HEK293 (cell line): Measurements from ENCODE around the gene FADS1.

ENCODE experiments used
- CTCF ChIA-PET: fragments of 350-600 bp; formaldehyde crosslinking; extraction: SDS; loops from one replicate; lab custom pipeline; 2021; ENCODE audit warnings: antibody characterized with exemption; lab: Yijun Ruan, JAX
- POLR2A ChIA-PET: fragments of 300-600 bp; formaldehyde crosslinking; extraction: SDS; loops from one replicate; lab custom pipeline; 2020; ENCODE audit warnings: antibody characterized with exemption, inconsistent platforms; lab: Yijun Ruan, JAX
- H3K27ac ChIP-seq: fragments of 200-500 bp; sonication (Bioruptor generic); 2 replicates; pipeline ENCODE4 v1.5.1; 2014; ENCODE audit warnings: low read depth, low read length, control low read depth, inconsistent platforms; ENCODE audit errors: extremely low read depth
- H3K36me3 ChIP-seq, 2 experiments: fragments of 200-500 bp in 1 of 2; sonication (Bioruptor generic) in 1 of 2; 1 replicate in 1 of 2; 2 replicates in 1 of 2; pipeline ENCODE4 v1.5.1; 2014 to 2017; ENCODE audit warnings: inconsistent platforms in 2 of 2, low read length in 2 of 2; ENCODE audit not compliant: control insufficient read depth in 2 of 2, insufficient read depth in 1 of 2
- H3K4me1 ChIP-seq: fragments of 200-500 bp; sonication (Bioruptor generic); 2 replicates; pipeline ENCODE4 v1.5.1; 2014; ENCODE audit warnings: mild to moderate bottlenecking, low read length, inconsistent platforms; ENCODE audit not compliant: control insufficient read depth, insufficient read depth
- H3K4me3 ChIP-seq: 2 replicates; pipeline ENCODE4 v1.5.1; 2011; ENCODE audit warnings: low read depth, mild to moderate bottlenecking, control low read depth, low read length, moderate library complexity
- H3K9me3 ChIP-seq: fragments of 200-500 bp; sonication (Bioruptor generic); 2 replicates; pipeline ENCODE4 v1.5.1; 2014; ENCODE audit warnings: low read depth, low read length, inconsistent platforms; ENCODE audit not compliant: control insufficient read depth, insufficient read depth
- BCL11B ChIP-seq: fragments of 450-650 bp; formaldehyde crosslinking; IDR thresholded peaks from 2 replicates; pipeline ENCODE4 v1.5.1; 2016; ENCODE audit warnings: low read depth, missing biosample characterization, missing genetic modification characterization
- GLI2 ChIP-seq: fragments of 450-650 bp; formaldehyde crosslinking; IDR thresholded peaks from 2 replicates; pipeline ENCODE4; 2017; ENCODE audit warnings: missing biosample characterization, missing genetic modification characterization, low read depth, borderline replicate concordance
- MEIS1 ChIP-seq: sonication (generic); formaldehyde crosslinking; IDR thresholded peaks from 2 replicates; pipeline ENCODE4 v1.8.1; 2022; ENCODE audit warnings: missing genetic modification reagents, mild to moderate bottlenecking, borderline replicate concordance
- SCRT2 ChIP-seq: fragments of 450-650 bp; formaldehyde crosslinking; IDR thresholded peaks from 2 replicates; pipeline ENCODE4 v1.5.1; 2016; ENCODE audit warnings: missing biosample characterization, missing genetic modification characterization
- SETDB1 ChIP-seq: IDR thresholded peaks from one replicate; pipeline ENCODE4 v1.6.1; 2017; ENCODE audit warnings: mild to moderate bottlenecking, low read length, moderate library complexity, mixed read lengths; ENCODE audit not compliant: insufficient read length
- SP2 ChIP-seq: fragments of 450-650 bp; formaldehyde crosslinking; IDR thresholded peaks from 2 replicates; pipeline ENCODE4 v1.5.1; 2016; ENCODE audit warnings: missing biosample characterization, missing genetic modification characterization
- TCF7L2 ChIP-seq: IDR thresholded peaks from 2 replicates; pipeline ENCODE4 v1.6.1; 2011; ENCODE audit warnings: low read depth, mild to moderate bottlenecking, inconsistent platforms, low read length, moderate library complexity, borderline replicate concordance
- YY1 ChIP-seq: fragments of 450-650 bp; formaldehyde crosslinking; IDR thresholded peaks from 2 replicates; pipeline ENCODE4 v1.5.1; 2018; ENCODE audit warnings: missing biosample characterization, missing genetic modification characterization
- ZBTB1 ChIP-seq: fragments of 450-650 bp; formaldehyde crosslinking; IDR thresholded peaks from 2 replicates; pipeline ENCODE4 v1.5.1; 2016; ENCODE audit warnings: missing biosample characterization, missing genetic modification characterization
- ZNF140 ChIP-seq: fragments of 450-650 bp; formaldehyde crosslinking; IDR thresholded peaks from 2 replicates; pipeline ENCODE4 v1.5.1; 2016; ENCODE audit warnings: missing biosample characterization, missing genetic modification characterization
- ZNF157 ChIP-seq: fragments of 450-650 bp; formaldehyde crosslinking; IDR thresholded peaks from 2 replicates; pipeline ENCODE4 v1.5.1; 2016; ENCODE audit warnings: missing biosample characterization, missing genetic modification characterization
- ZNF184 ChIP-seq: fragments of 450-650 bp; IDR thresholded peaks from 2 replicates; pipeline ENCODE4 v1.5.1; 2018; ENCODE audit warnings: missing biosample characterization, mild to moderate bottlenecking, missing genetic modification characterization
- ZNF202 ChIP-seq: fragments of 450-650 bp; formaldehyde crosslinking; IDR thresholded peaks from 2 replicates; pipeline ENCODE4 v1.5.1; 2016; ENCODE audit warnings: missing biosample characterization, missing genetic modification characterization, borderline replicate concordance
- ZNF280C ChIP-seq: fragments of 450-650 bp; formaldehyde crosslinking; IDR thresholded peaks from 2 replicates; pipeline ENCODE4 v1.5.1; 2016; ENCODE audit warnings: missing biosample characterization, missing genetic modification characterization
- ZNF473 ChIP-seq: fragments of 450-650 bp; formaldehyde crosslinking; IDR thresholded peaks from 2 replicates; pipeline ENCODE4 v1.5.1; 2017; ENCODE audit warnings: missing biosample characterization, missing genetic modification characterization
- ZNF530 ChIP-seq: fragments of 450-650 bp; formaldehyde crosslinking; IDR thresholded peaks from 2 replicates; pipeline ENCODE4 v1.5.1; 2016; ENCODE audit warnings: low read depth, missing biosample characterization, missing genetic modification characterization
- ZNF571 ChIP-seq: fragments of 450-650 bp; formaldehyde crosslinking; IDR thresholded peaks from 2 replicates; pipeline ENCODE4 v1.5.0; 2017; ENCODE audit warnings: missing biosample characterization, missing genetic modification characterization
- ZNF785 ChIP-seq: fragments of 450-650 bp; formaldehyde crosslinking; IDR thresholded peaks from 2 replicates; pipeline ENCODE4 v1.5.1; 2016; ENCODE audit warnings: missing biosample characterization, missing genetic modification characterization
- TF ChIP-seq, protein P1 (sequence below): fragments of 450-650 bp; formaldehyde crosslinking; IDR thresholded peaks from 2 replicates; pipeline ENCODE4 v1.5.1; 2016; ENCODE audit warnings: missing biosample characterization, missing genetic modification characterization
- TF ChIP-seq, protein P2 (sequence below): fragments of 450-650 bp; formaldehyde crosslinking; IDR thresholded peaks from 2 replicates; pipeline ENCODE4 v1.5.1; 2016; ENCODE audit warnings: missing biosample characterization, missing genetic modification characterization
- TF ChIP-seq, protein P3 (sequence below): fragments of 450-650 bp; formaldehyde crosslinking; IDR thresholded peaks from 2 replicates; pipeline ENCODE4 v1.5.1; 2016; ENCODE audit warnings: missing biosample characterization, missing genetic modification characterization, borderline replicate concordance

FADS1 gene

GRCh38 chr11:61851900-61852295 lies 35.1 kb upstream of the FADS1 start:
- CTCF ChIA-PET = no interaction called here
- no peaks in the 10 kb centered on the region for H3K9me3 ChIP-seq
- H3K36me3 ChIP-seq = peaks cover 11 to 19% of the 10 kb centered on the region in 2 experiments
- TF ChIP-seq ZBTB1 (tag by site-specific recombination) = no peak
- TF ChIP-seq, protein P1, sequence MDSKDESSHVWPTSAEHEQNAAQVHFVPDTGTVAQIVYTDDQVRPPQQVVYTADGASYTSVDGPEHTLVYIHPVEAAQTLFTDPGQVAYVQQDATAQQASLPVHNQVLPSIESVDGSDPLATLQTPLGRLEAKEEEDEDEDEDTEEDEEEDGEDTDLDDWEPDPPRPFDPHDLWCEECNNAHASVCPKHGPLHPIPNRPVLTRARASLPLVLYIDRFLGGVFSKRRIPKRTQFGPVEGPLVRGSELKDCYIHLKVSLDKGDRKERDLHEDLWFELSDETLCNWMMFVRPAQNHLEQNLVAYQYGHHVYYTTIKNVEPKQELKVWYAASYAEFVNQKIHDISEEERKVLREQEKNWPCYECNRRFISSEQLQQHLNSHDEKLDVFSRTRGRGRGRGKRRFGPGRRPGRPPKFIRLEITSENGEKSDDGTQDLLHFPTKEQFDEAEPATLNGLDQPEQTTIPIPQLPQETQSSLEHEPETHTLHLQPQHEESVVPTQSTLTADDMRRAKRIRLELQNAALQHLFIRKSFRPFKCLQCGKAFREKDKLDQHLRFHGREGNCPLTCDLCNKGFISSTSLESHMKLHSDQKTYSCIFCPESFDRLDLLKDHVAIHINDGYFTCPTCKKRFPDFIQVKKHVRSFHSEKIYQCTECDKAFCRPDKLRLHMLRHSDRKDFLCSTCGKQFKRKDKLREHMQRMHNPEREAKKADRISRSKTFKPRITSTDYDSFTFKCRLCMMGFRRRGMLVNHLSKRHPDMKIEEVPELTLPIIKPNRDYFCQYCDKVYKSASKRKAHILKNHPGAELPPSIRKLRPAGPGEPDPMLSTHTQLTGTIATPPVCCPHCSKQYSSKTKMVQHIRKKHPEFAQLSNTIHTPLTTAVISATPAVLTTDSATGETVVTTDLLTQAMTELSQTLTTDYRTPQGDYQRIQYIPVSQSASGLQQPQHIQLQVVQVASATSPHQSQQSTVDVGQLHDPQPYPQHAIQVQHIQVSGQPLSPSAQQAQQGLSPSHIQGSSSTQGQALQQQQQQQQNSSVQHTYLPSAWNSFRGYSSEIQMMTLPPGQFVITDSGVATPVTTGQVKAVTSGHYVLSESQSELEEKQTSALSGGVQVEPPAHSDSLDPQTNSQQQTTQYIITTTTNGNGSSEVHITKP = no peak
- TF ChIP-seq ZNF571 = no peak
- TF ChIP-seq TCF7L2 = no peak
- no peak for TF ChIP-seq SP2 (tag by site-specific recombination)
- TF ChIP-seq ZNF184 (tag by site-specific recombination) = no peak
- TF ChIP-seq SETDB1 = no peak
- TF ChIP-seq YY1 (tag by site-specific recombination) = no peak
- TF ChIP-seq ZNF473 (tag by site-specific recombination) = no peak
- no peak for TF ChIP-seq BCL11B (tag by site-specific recombination)
- no peak for TF ChIP-seq ZNF785 (tag by site-specific recombination)
- no peak for TF ChIP-seq SCRT2 (tag by site-specific recombination)
- TF ChIP-seq, all 188 proteins: peak for 0
- POLR2A ChIA-PET = no interaction called here
- Histone ChIP-seq H3K4me1 (no peaks in the 10 kb centered on the region), H3K4me3 (no peak overlapping the region), H3K27ac (no peak overlapping the region)

GRCh38 chr11:61851113-61851899 lies 34.5 kb upstream of the FADS1 start:
- CTCF ChIA-PET = interaction anchor here (0.7 kb wide), 1 partner anchor 231 kb away, joined by 3 read pairs; no protein-coding TSS in a partner anchor
- Histone ChIP-seq H3K27ac (no peak overlapping the region), H3K9me3 (no peaks in the 10 kb centered on the region), H3K4me1 (no peaks in the 10 kb centered on the region), H3K4me3 (no peak overlapping the region), H3K36me3 (peaks cover 11 to 21% of the 10 kb centered on the region in 2 experiments)
- TF ChIP-seq MEIS1 = no peak
- TF ChIP-seq ZNF140 = no peak
- TF ChIP-seq, protein P2, sequence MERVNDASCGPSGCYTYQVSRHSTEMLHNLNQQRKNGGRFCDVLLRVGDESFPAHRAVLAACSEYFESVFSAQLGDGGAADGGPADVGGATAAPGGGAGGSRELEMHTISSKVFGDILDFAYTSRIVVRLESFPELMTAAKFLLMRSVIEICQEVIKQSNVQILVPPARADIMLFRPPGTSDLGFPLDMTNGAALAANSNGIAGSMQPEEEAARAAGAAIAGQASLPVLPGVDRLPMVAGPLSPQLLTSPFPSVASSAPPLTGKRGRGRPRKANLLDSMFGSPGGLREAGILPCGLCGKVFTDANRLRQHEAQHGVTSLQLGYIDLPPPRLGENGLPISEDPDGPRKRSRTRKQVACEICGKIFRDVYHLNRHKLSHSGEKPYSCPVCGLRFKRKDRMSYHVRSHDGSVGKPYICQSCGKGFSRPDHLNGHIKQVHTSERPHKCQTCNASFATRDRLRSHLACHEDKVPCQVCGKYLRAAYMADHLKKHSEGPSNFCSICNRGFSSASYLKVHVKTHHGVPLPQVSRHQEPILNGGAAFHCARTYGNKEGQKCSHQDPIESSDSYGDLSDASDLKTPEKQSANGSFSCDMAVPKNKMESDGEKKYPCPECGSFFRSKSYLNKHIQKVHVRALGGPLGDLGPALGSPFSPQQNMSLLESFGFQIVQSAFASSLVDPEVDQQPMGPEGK (tag by site-specific recombination) = no peak
- TF ChIP-seq ZNF530 (tag by site-specific recombination) = no peak
- TF ChIP-seq ZNF280C = no peak
- TF ChIP-seq GLI2 (tag by site-specific recombination) = no peak
- TF ChIP-seq, protein P3, sequence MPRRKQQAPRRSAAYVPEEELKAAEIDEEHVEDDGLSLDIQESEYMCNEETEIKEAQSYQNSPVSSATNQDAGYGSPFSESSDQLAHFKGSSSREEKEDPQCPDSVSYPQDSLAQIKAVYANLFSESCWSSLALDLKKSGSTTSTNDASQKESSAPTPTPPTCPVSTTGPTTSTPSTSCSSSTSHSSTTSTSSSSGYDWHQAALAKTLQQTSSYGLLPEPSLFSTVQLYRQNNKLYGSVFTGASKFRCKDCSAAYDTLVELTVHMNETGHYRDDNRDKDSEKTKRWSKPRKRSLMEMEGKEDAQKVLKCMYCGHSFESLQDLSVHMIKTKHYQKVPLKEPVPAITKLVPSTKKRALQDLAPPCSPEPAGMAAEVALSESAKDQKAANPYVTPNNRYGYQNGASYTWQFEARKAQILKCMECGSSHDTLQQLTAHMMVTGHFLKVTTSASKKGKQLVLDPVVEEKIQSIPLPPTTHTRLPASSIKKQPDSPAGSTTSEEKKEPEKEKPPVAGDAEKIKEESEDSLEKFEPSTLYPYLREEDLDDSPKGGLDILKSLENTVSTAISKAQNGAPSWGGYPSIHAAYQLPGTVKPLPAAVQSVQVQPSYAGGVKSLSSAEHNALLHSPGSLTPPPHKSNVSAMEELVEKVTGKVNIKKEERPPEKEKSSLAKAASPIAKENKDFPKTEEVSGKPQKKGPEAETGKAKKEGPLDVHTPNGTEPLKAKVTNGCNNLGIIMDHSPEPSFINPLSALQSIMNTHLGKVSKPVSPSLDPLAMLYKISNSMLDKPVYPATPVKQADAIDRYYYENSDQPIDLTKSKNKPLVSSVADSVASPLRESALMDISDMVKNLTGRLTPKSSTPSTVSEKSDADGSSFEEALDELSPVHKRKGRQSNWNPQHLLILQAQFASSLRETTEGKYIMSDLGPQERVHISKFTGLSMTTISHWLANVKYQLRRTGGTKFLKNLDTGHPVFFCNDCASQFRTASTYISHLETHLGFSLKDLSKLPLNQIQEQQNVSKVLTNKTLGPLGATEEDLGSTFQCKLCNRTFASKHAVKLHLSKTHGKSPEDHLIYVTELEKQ = no peak
- no peak for TF ChIP-seq ZNF202 (tag by site-specific recombination)
- TF ChIP-seq ZNF157 (tag by site-specific recombination) = no peak
- POLR2A ChIA-PET = no interaction called here
